MM.1S (cell line): ENCODE results near the gene OR10J4.

Experiments
- DNase-seq: peaks from one replicate; pipeline ENCODE4 v3.0.0-alpha.2; 2015
- H2AFZ ChIP-seq: fragments of 300-600 bp; sonication (generic); 2 replicates; pipeline ENCODE4 v1.6.0; 2016; ENCODE audit warnings: antibody characterized with exemption, low read length
- H3F3A ChIP-seq: fragments of 300-600 bp; sonication (generic); 2 replicates; pipeline ENCODE4 v1.6.1; 2016; ENCODE audit warnings: mild to moderate bottlenecking, antibody characterized with exemption, low read length, moderate library complexity, mixed read lengths; ENCODE audit not compliant: insufficient read depth
- H3K27ac ChIP-seq: fragments of 300-600 bp; sonication (generic); 2 replicates; pipeline ENCODE4 v1.5.1; 2016; ENCODE audit warnings: mild to moderate bottlenecking, low read length
- H3K27me3 ChIP-seq: fragments of 300-600 bp; sonication (generic); replicated peaks from 2 replicates; pipeline ENCODE4 v1.6.0; 2016; ENCODE audit warnings: low read length; ENCODE audit not compliant: insufficient read depth
- H3K36me3 ChIP-seq: fragments of 300-600 bp; sonication (generic); replicated peaks from 2 replicates; pipeline ENCODE4 v1.6.1; 2016; ENCODE audit warnings: mild to moderate bottlenecking, low read length, mixed read lengths; ENCODE audit not compliant: insufficient read depth
- H3K4me1 ChIP-seq: fragments of 300-600 bp; sonication (generic); 2 replicates; pipeline ENCODE4 v1.6.1; 2016; ENCODE audit warnings: low read length, mixed read lengths
- H3K4me2 ChIP-seq: fragments of 300-600 bp; sonication (generic); 2 replicates; pipeline ENCODE4 v1.6.0; 2016; ENCODE audit warnings: low read depth, low read length
- H3K4me3 ChIP-seq: fragments of 300-600 bp; sonication (generic); 2 replicates; pipeline ENCODE4 v1.5.1; 2016; ENCODE audit warnings: low read length, mixed read lengths
- H3K79me2 ChIP-seq: fragments of 300-600 bp; sonication (generic); 2 replicates; pipeline ENCODE4 v1.6.1; 2016; ENCODE audit warnings: mixed run types, low read length, mixed read lengths
- H3K9ac ChIP-seq: fragments of 300-600 bp; sonication (generic); 2 replicates; pipeline ENCODE4 v1.6.1; 2016; ENCODE audit warnings: low read length, mixed read lengths
- H3K9me2 ChIP-seq: fragments of 300-600 bp; sonication (generic); replicated peaks from 2 replicates; pipeline ENCODE4 v1.6.1; 2016; ENCODE audit warnings: mild to moderate bottlenecking, low read length, mixed read lengths; ENCODE audit not compliant: insufficient read depth
- H3K9me3 ChIP-seq: fragments of 300-600 bp; sonication (generic); replicated peaks from 2 replicates; pipeline ENCODE4 v1.6.1; 2016; ENCODE audit warnings: mild to moderate bottlenecking, low read length, mixed read lengths; ENCODE audit not compliant: insufficient read depth
- H4K20me1 ChIP-seq: fragments of 300-600 bp; sonication (generic); 2 replicates; pipeline ENCODE4 v1.6.1; 2016; ENCODE audit warnings: mild to moderate bottlenecking, low read length, moderate library complexity, mixed read lengths; ENCODE audit not compliant: insufficient read depth
- EZH2 ChIP-seq: fragments of 300-600 bp; sonication (generic); optimal IDR thresholded peaks from 2 replicates; pipeline ENCODE3; 2017; ENCODE audit warnings: low read depth, mild to moderate bottlenecking, antibody characterized with exemption, low read length, mixed read lengths
- EZH2phosphoT487 ChIP-seq: fragments of 300-600 bp; sonication (generic); IDR thresholded peaks from 2 replicates; pipeline ENCODE4 v1.6.1; 2018; ENCODE audit warnings: antibody characterized with exemption, low read length
- TF ChIP-seq, protein P1 (sequence below): fragments of 300-600 bp; sonication (generic); IDR thresholded peaks from 2 replicates; pipeline ENCODE4 v1.5.1; 2016; ENCODE audit warnings: antibody characterized with exemption, low read length, mixed read lengths

Gene OR10J4

DNA sequence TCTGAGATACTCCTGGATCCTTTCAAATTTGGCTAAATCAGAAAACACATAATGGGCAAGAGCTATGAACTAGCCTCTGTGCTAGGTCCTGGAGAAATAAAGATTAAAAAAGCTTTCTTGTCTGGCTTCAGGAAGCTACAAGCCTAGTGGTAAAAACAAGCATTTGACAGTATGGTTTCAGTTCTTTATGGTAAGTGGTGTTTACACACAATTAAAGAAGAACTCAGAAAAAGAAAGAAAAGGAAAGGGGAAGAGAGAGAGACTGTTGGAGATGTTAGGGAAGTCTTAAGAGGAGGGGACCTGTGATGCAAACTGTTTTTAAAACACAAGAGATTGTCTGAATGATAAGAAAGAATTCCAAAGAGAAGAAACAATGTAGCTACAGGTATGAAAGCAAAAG is 9.4 kb downstream of the OR10J4 start:
- H4K20me1 ChIP-seq: no peaks in the 10 kb centered on the region
- no peaks in the 10 kb centered on the region for H3K9me2 ChIP-seq
- no peak overlapping the region for H3K4me3 ChIP-seq
- H3F3A ChIP-seq: no peaks in the 10 kb centered on the region
- H3K27me3 ChIP-seq: no peaks in the 10 kb centered on the region
- TF ChIP-seq EZH2: no peak
- TF ChIP-seq EZH2phosphoT487: no peak
- TF ChIP-seq, protein P1, sequence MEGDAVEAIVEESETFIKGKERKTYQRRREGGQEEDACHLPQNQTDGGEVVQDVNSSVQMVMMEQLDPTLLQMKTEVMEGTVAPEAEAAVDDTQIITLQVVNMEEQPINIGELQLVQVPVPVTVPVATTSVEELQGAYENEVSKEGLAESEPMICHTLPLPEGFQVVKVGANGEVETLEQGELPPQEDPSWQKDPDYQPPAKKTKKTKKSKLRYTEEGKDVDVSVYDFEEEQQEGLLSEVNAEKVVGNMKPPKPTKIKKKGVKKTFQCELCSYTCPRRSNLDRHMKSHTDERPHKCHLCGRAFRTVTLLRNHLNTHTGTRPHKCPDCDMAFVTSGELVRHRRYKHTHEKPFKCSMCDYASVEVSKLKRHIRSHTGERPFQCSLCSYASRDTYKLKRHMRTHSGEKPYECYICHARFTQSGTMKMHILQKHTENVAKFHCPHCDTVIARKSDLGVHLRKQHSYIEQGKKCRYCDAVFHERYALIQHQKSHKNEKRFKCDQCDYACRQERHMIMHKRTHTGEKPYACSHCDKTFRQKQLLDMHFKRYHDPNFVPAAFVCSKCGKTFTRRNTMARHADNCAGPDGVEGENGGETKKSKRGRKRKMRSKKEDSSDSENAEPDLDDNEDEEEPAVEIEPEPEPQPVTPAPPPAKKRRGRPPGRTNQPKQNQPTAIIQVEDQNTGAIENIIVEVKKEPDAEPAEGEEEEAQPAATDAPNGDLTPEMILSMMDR: no peak
- H2AFZ ChIP-seq: no peak overlapping the region
- no peak overlapping the region for H3K9ac ChIP-seq
- H3K4me1 ChIP-seq: 0 out of 2 replicates have a peak, but pooled peaks cover 3% of the 10 kb centered on the region
- H3K9me3 ChIP-seq: no peaks in the 10 kb centered on the region
- no peak overlapping the region for H3K27ac ChIP-seq
- no peak overlapping the region for H3K4me2 ChIP-seq
- DNase-seq: peak; percentile 32
- H3K79me2 ChIP-seq: no peaks in the 10 kb centered on the region
- no peaks in the 10 kb centered on the region for H3K36me3 ChIP-seq

DNA sequence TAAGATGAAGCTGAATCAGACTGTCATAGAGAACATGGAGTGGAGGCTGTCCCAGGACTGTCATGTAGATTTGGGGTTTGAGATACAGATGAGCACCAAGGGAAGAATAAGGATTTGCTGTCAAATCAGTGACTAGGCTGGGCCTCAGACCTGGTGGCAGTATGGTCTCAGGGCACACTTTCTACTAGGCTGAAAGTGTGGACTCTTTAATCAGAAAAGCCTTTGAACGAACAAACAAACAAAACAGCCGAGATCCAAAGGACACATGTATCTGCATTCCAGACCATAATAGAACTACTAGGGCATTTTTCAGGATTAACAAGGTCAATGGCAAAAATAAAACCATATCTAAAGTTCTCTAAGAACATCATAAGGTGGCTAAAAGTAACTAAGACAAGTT is 10.4 kb downstream of the OR10J4 start:
- Histone ChIP-seq H3K9me2 (no peaks in the 10 kb centered on the region), H3K4me1 (0 out of 2 replicates have a peak, but pooled peaks cover 3% of the 10 kb centered on the region), H3K36me3 (no peaks in the 10 kb centered on the region), H3K27ac (no peak overlapping the region), H2AFZ (no peak overlapping the region), H3K79me2 (no peaks in the 10 kb centered on the region), H3K4me3 (no peak overlapping the region), H3K9ac (no peak overlapping the region), H3K4me2 (no peak overlapping the region), H4K20me1 (no peaks in the 10 kb centered on the region), H3F3A (no peaks in the 10 kb centered on the region), H3K9me3 (no peaks in the 10 kb centered on the region), H3K27me3 (no peaks in the 10 kb centered on the region)
- DNase-seq: no peak
- TF ChIP-seq, protein P1: no peak
- TF ChIP-seq EZH2 (no peak), EZH2phosphoT487 (no peak)

GRCh38 chr1:159443066-159443750 is 11.2 kb downstream of the OR10J4 start:
- no peaks in the 10 kb centered on the region for H3K36me3 ChIP-seq
- no peak overlapping the region for H3K27ac ChIP-seq
- H3K9me2 ChIP-seq: no peaks in the 10 kb centered on the region
- H3K27me3 ChIP-seq: no peaks in the 10 kb centered on the region
- no peaks in the 10 kb centered on the region for H4K20me1 ChIP-seq
- 0 out of 2 replicates have a peak, but pooled peaks cover 3% of the 10 kb centered on the region for H3K4me1 ChIP-seq
- no peak overlapping the region for H2AFZ ChIP-seq
- no peaks in the 10 kb centered on the region for H3F3A ChIP-seq
- TF ChIP-seq, protein P1: no peak
- TF ChIP-seq EZH2phosphoT487 (no peak), EZH2 (no peak)
- H3K79me2 ChIP-seq: no peaks in the 10 kb centered on the region
- no peak overlapping the region for H3K4me2 ChIP-seq
- DNase-seq: no peak
- no peaks in the 10 kb centered on the region for H3K9me3 ChIP-seq
- no peak overlapping the region for H3K4me3 ChIP-seq
- H3K9ac ChIP-seq: no peak overlapping the region
